GM19395 (cell line): ENCODE data around the gene SIRPA.
"Not testable (repeated sequence)": the region's sequence is repeated elsewhere in the genome, so short reads cannot be mapped to it uniquely, and the experiment has no call there.

Experiments
- ATAC-seq: cut with Tn5 transposase; IDR thresholded peaks from one replicate; pipeline ENCODE4 v1.9.1; 2021; ENCODE audit warnings: mild to moderate bottlenecking, moderate library complexity; ENCODE audit not compliant: unreplicated experiment

The SIRPA gene

DNA sequence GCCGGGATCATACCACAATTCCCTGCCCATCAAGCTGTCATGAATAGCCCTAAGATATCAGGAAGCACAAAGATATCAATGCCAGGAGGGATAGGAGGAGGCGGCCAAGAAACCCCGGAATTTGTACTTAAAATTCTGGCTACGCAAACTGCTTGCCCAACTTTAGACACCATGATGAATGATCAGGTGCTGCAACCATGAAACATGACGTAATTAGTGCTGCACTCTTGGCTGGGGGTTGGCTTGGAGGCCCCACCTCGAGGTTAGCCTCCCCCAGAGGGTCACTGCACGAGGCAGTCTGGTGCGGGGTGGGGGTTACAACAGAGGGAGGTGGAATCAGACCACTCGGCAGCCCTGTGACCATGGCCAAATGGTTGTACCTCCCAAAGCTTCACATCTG, 8.9 kb downstream of the SIRPA start:
- no peak for ATAC-seq

- ATAC-seq: no peak
These were observed 9.8 kb downstream of the SIRPA start for GRCh38 chr20:1905009-1905408.

DNA sequence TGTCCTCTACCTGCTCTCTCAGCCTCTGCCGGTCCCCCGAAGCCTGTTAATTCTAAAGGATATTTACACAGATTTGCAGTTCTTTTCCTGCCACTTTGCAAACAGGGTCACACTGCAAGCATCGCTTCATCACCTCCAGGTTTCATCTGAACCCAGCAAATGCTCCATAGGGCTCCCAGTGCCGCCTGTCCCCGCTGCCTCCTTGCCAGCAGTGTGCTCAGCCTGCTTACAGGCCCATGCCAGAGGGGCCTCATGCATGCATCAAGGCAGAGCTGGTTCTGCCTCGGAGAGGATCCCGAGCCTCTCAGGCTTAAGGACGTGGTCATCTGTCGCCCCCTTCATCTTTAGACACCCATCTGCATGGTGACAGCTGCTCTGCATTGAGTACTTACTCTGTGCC, 10.5 kb downstream of the SIRPA start:
- no peak for ATAC-seq

DNA sequence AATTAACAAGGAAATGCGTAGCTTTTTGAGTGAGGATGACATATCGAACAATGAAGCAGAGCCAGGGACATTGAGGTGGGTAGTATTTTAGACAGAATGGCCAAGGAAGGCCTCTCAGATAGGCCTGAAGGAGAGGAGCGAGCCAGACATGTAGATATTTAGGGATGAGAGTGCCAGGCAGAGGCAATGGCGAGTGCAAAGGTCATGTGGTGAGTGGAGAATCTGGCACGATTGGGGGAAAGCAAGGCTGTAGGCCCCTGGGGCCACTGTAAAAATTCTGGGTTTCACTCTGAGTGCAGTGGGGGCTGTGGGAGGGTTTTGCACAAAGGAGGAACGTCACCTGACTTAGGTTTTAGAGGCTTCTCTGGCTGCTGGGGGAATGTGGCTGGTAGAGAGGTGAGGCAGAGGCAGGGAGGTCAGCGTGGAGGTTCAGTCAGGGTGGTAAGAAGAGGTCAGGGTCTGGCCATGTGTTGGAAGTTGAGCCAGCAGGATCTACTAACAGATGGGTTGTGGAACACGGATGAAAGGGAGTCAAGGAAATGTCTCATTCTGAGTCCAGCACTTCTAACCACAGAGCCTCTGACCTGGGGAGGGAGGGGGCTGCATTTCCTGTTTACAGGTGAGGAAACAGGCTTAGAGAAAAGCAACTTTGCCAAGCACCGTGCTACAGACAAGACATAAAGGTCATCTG, 11.3 kb downstream of the SIRPA start:
- ATAC-seq: no peak

GRCh38 chr20:1907586-1907985, 12.4 kb downstream of the SIRPA start:
- no peak for ATAC-seq

DNA sequence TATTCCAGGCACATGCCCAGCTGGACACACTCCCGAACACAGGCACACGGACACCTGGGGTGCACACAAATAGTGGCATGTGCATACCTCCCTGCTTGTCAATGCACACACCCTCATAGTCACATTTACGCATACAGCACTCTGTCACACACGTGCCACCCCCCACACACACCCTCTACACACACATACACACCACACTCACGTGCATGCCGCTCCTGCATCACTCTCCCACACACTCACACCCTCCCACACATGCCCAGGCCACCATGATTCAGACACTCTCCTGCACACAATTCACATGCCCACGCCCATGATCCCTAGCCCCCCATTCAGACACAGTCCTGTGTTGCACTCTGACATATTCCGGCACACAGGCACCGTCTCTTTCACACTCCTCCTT, 13.0 kb downstream of the SIRPA start:
- no peak for ATAC-seq

- ATAC-seq: no peak
These were observed 13.9 kb downstream of the SIRPA start for GRCh38 chr20:1909097-1909496.

DNA sequence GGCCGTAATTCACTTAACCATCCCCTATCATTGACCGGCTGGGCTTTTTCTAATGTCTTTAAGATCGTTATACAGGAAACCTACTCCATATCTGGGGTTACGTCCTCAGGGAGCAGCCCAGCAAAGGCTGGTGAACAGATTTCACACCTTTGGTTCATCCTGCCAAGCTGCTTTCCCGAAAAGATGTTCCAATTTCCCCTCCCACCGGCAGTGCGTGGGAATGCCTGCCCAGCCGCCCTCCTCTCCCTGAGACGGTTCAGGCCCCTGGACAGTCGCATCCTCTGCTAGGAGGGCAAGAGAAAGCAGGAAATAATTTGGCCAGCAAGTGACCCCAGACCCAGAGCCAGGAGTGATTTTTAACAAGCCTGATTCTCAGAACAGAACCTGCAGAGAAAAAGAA, 16.3 kb downstream of the SIRPA start:
- no peak for ATAC-seq

GRCh38 chr20:1912053-1912452, 16.8 kb downstream of the SIRPA start:
- no peak for ATAC-seq

DNA sequence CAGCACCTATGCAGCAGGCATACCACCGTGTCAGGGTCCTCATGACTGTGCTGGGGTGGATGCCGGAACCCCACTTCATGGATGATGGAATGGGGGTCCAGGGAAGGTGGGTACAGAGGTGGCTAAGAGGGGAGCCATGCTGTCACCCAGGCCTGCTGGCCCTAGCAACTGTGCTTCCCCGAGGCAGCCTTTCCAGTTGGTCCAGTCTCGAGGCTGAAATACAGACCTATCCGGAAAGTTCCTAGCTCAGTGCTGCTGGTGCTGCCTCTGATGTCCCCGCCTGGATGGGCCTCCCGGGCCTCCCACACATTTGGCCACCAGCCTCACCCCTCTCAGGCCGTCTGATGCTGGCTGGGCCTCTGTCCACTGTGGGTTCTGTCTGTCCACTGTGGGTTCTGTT, 17.4 kb downstream of the SIRPA start:
- no peak for ATAC-seq

GRCh38 chr20:1915233-1915632, 20.0 kb downstream of the SIRPA start:
- not testable (repeated sequence) for ATAC-seq

- no peak for ATAC-seq
These were observed 20.5 kb downstream of the SIRPA start for GRCh38 chr20:1915725-1916124.

GRCh38 chr20:1917786-1918185, 22.6 kb downstream of the SIRPA start:
- no peak for ATAC-seq

GRCh38 chr20:1918491-1919165, 23.4 kb downstream of the SIRPA start:
- ATAC-seq: no peak

DNA sequence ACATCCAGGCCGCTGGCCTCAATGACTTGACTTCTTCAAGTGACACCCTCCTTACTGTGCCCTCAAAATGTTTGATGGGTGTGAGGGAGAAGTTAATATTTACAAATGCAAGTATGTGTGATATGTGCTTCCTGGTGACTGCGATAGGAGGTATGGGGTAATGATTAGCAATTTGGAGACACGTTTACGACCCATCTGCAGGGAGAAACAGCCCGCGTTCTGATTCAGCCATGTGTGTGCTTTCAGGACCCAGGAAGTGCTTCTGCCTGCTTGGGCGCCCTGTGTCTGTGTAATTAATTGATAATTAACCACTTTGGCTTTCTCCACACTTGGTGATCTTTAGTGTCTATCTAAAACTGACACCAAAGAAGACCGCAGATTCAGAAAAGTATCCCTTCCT, 25.0 kb downstream of the SIRPA start:
- ATAC-seq: no peak

GRCh38 chr20:1920826-1921225, 25.6 kb downstream of the SIRPA start:
- ATAC-seq: no peak

DNA sequence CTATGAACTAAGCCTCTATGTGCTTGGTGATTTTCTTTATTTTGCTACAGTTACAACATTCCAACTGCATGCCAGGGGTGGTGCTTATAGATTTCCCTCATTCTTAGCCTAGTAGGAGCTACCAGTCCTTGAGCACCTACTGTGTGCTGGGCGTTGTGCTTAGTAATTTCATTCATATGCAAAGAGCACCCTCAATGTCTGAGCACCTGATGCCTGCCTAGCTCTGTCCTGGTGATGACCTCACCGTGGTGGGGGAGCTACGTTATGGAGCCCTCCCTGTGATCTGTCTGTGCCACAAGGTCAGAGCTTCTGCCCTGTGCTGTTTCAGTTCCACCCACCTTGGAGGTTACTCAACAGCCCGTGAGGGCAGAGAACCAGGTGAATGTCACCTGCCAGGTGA, 26.8 kb downstream of the SIRPA start:
- ATAC-seq: not testable (repeated sequence)

- ATAC-seq: no peak
These were observed 27.6 kb downstream of the SIRPA start for GRCh38 chr20:1922786-1923185.

GRCh38 chr20:1924910-1925861, 30.0 kb downstream of the SIRPA start:
- no peak for ATAC-seq

- no peak for ATAC-seq
These were observed 31.0 kb downstream of the SIRPA start for GRCh38 chr20:1926237-1926636.

DNA sequence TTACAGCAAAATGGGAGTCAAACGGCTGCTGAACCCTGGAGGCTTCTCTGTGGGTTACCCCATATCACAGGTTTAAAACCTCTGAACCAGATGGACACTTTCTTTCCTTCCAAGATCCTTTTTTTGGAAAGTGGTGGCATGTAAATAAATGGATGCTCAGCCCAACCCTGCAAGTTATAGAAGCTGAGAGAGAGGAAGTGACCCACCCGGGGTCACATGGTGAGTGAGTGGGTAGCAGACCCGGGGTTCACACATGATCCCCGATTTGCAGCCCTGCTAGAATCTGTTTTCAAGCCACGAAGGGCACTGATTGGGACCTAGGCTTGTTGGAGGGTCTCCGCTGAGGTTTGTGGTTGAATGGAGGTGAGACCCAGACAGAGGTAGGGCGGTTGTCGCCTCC, 32.0 kb downstream of the SIRPA start:
- no peak for ATAC-seq

DNA sequence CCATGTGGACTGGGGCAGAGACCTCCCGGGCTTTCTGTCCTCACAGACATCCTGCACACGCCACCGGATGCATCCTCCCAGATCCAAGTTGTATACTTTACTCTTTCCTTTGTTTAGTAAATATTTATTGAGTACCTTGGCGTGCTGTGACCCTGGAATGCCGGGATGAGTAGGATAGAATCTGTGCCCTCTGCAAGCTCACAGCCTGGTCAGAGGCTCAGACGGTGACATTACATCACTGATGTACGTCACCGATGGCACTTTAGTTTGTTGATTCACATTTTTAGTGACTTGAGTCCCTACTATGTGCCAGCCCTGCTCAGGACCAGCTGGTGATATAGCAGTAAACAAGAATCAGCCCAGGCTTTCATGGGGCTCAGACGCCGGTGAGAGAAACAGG, 32.9 kb downstream of the SIRPA start:
- no peak for ATAC-seq
